ENCODE results near the gene HECTD1. TPM values are rescaled to one million over a fixed set of nuclear protein-coding genes. Genes with fewer than 3 reads are reported as not detected.

The HECTD1 gene
- total RNA-seq, 1 donor from 2014 or later: 291 TPM

GRCh38 chr14:31161274-31161673 is 46.3 kb downstream of the HECTD1 start:
- no peaks in the 10 kb centered on the region for H3K27me3 ChIP-seq (ENCODE audit: control insufficient read depth, insufficient read depth, low read length)
- H3K36me3 ChIP-seq (ENCODE audit: control insufficient read depth, insufficient read depth, low read length): peaks cover 11% of the 10 kb centered on the region
- DNase-seq (ENCODE audit: low read depth) (no peak), FAIRE-seq (no peak)
- H3K4me3 ChIP-seq (ENCODE audit: low read depth, low read length): no peak overlapping the region
- TF ChIP-seq, protein P1, sequence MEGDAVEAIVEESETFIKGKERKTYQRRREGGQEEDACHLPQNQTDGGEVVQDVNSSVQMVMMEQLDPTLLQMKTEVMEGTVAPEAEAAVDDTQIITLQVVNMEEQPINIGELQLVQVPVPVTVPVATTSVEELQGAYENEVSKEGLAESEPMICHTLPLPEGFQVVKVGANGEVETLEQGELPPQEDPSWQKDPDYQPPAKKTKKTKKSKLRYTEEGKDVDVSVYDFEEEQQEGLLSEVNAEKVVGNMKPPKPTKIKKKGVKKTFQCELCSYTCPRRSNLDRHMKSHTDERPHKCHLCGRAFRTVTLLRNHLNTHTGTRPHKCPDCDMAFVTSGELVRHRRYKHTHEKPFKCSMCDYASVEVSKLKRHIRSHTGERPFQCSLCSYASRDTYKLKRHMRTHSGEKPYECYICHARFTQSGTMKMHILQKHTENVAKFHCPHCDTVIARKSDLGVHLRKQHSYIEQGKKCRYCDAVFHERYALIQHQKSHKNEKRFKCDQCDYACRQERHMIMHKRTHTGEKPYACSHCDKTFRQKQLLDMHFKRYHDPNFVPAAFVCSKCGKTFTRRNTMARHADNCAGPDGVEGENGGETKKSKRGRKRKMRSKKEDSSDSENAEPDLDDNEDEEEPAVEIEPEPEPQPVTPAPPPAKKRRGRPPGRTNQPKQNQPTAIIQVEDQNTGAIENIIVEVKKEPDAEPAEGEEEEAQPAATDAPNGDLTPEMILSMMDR (IDR thresholded peaks at IDR 0.05; ENCODE audit: insufficient read depth, low read length, severe bottlenecking): no peak

DNA sequence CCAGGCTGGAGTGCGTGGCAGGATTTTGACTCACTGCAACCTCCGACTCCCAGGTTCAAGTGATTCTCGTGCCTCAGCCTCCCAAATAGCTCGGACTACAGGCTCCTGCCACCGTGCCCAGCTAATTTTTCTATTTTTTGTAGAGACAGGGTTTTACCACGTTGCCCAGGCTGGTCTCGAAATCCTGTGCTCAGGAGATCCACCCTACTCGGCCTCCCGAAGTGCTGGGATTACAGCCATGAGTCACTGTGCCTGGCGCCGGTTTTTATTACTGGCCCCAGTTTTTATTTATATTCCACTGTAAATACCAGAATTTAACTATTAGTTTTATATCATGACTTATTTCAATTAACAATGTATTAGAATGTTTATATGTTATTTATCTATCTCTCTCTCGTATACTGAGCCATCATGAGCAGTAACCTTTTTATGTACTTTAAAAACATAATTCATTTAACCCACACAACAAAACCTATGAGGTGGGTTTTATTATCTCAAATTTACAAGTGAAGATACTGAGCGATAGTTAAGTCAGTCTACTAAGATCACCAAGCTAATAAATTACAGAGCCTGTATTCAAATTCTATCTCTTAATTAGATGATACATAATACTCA is 47.8 kb downstream of the HECTD1 start:
- Histone ChIP-seq H3K36me3 (ENCODE audit: control insufficient read depth, insufficient read depth, low read length) (peaks cover 14% of the 10 kb centered on the region), H3K27me3 (ENCODE audit: control insufficient read depth, insufficient read depth, low read length) (no peaks in the 10 kb centered on the region), H3K4me3 (ENCODE audit: low read depth, low read length) (no peak overlapping the region)
- TF ChIP-seq, protein P1 (IDR thresholded peaks at IDR 0.05; ENCODE audit: insufficient read depth, low read length, severe bottlenecking): no peak
- no peak for FAIRE-seq
- no peak for DNase-seq (ENCODE audit: low read depth)

DNA sequence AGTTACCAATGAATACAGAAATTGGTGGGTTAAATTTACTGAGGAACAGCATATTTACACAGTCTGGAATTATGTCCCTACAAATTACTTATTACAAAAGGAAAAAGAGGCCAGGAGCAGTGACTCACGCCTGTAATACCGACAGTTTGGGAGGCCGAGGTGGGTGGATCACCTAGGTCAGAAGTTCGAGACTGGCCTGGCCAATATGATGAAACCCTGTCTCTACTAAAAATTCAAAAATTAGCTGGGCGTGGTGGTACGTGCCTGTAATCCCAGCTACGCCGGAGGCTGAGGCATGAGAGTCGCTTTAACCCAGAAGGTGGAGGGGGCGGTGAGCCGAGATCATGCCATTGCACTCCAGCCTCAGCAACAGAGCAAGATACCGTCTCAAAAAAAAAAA is 52.6 kb downstream of the HECTD1 start:
- no peak for FAIRE-seq
- no peak for DNase-seq (ENCODE audit: low read depth)
- no peaks in the 10 kb centered on the region for H3K27me3 ChIP-seq (ENCODE audit: control insufficient read depth, insufficient read depth, low read length)

DNA sequence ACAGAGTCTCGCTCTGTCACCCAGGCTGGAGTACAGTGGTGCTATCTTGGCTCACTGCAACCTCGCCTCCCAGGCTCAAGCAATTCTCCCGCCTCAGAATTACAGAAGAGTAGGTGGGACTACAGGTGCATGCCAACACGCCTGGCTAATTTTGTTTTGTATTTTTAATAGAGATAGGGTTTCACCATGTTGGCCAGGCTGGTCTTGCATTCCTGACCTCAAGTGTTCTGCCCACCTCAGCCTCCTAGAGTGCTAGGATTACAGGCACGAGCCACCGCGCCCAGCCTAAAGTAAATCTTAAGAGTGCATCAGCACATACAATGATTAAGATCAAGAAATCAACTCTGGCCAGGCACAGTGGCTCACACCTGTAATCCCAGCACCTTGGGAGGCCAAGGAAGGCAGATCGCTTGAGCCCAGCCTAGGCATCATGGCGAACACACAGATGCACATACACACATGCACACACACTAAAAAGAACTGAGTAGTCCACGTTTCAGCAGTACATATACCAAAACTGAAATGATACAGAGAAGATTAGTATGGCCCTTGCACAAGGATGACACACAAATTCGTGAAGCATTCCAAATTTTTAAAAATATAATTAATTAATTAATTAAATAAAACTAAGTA is 65.0 kb downstream of the HECTD1 start:
- no peak for DNase-seq (ENCODE audit: low read depth)
- TF ChIP-seq, protein P1 (IDR thresholded peaks at IDR 0.05; ENCODE audit: insufficient read depth, low read length, severe bottlenecking): no peak
- H3K36me3 ChIP-seq (ENCODE audit: control insufficient read depth, insufficient read depth, low read length): peaks cover 12% of the 10 kb centered on the region
- no peak overlapping the region for H3K4me3 ChIP-seq (ENCODE audit: low read depth, low read length)
- FAIRE-seq: no peak
- H3K27me3 ChIP-seq (ENCODE audit: control insufficient read depth, insufficient read depth, low read length): no peaks in the 10 kb centered on the region

More for the DNA sequence above, 52.6 kb downstream of the HECTD1 start:
- TF ChIP-seq, protein P1 (IDR thresholded peaks at IDR 0.05; ENCODE audit: insufficient read depth, low read length, severe bottlenecking): no peak
- peaks cover 6% of the 10 kb centered on the region for H3K36me3 ChIP-seq (ENCODE audit: control insufficient read depth, insufficient read depth, low read length)
- H3K4me3 ChIP-seq (ENCODE audit: low read depth, low read length): no peak overlapping the region

DNA sequence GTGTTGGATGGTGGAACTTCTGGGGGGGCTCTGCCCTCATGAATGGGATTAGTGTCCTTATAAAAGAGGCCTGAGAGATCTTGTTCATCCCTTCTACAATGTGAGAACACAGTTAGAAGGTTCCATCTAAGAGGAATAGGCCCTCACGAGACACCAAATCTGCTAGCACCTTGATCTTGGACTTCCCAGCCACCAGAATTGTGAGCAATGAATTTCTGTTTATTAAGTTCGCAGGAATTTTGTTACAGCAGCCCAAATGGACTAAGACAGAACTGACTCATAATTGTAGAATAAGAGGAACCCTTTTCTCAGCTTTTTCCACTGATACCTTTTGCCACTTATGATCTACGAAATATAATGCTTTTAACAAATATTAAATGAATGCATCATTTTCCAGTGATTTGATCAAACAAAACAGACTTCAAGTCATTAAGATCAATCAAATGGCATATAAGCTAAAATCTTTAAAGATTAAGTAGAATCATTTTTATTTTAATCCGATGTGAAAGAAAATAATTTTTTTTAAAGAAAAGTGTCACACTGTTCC is 68.2 kb downstream of the HECTD1 start:
- no peaks in the 10 kb centered on the region for H3K27me3 ChIP-seq (ENCODE audit: control insufficient read depth, insufficient read depth, low read length)
- TF ChIP-seq, protein P1 (IDR thresholded peaks at IDR 0.05; ENCODE audit: insufficient read depth, low read length, severe bottlenecking): no peak
- H3K36me3 ChIP-seq (ENCODE audit: control insufficient read depth, insufficient read depth, low read length): peaks cover 11% of the 10 kb centered on the region
- FAIRE-seq: no peak
- no peak for DNase-seq (ENCODE audit: low read depth)
- H3K4me3 ChIP-seq (ENCODE audit: low read depth, low read length): no peak overlapping the region
